Karpas-422 (cell line): ENCODE measurements around the gene CLCNKB. TPM values are rescaled to one million over a fixed set of nuclear protein-coding genes. Genes with fewer than 3 reads are reported as not detected.

ENCODE experiments used
- DNase-seq: peaks from one replicate; pipeline ENCODE4 v3.0.0-alpha.2; 2015
- H2AFZ ChIP-seq: fragments of 200-600 bp; sonication (generic); 2 replicates; pipeline ENCODE4 v1.6.1; 2014; ENCODE audit warnings: antibody characterized with exemption, low read length, mixed read lengths
- H3K27ac ChIP-seq: fragments of 200-600 bp; sonication (generic); 2 replicates; pipeline ENCODE4 v1.5.1; 2014; ENCODE audit warnings: mild to moderate bottlenecking, low read length, moderate library complexity
- H3K27me3 ChIP-seq: fragments of 200-600 bp; sonication (generic); 2 replicates; pipeline ENCODE4 v1.6.1; 2014; ENCODE audit warnings: low read length, mixed read lengths
- H3K36me3 ChIP-seq: fragments of 200-600 bp; sonication (generic); 2 replicates; pipeline ENCODE4 v1.6.1; 2014; ENCODE audit warnings: low read length, mixed read lengths; ENCODE audit not compliant: insufficient read depth
- H3K4me1 ChIP-seq: fragments of 200-600 bp; sonication (generic); 2 replicates; pipeline ENCODE4 v1.6.1; 2014; ENCODE audit warnings: mild to moderate bottlenecking, low read length, mixed read lengths
- H3K4me2 ChIP-seq: fragments of 200-600 bp; sonication (generic); 2 replicates; pipeline ENCODE4 v1.6.1; 2014; ENCODE audit warnings: low read length, low read depth, mild to moderate bottlenecking; ENCODE audit not compliant: poor library complexity, severe bottlenecking
- H3K4me3 ChIP-seq: fragments of 200-600 bp; sonication (generic); 2 replicates; pipeline ENCODE4 v1.5.1; 2014; ENCODE audit warnings: mild to moderate bottlenecking, antibody characterized with exemption, low read length, mixed read lengths
- H3K79me2 ChIP-seq: fragments of 200-600 bp; sonication (generic); 2 replicates; pipeline ENCODE4 v1.6.1; 2014; ENCODE audit warnings: mild to moderate bottlenecking, low read length, mixed read lengths
- H3K9ac ChIP-seq: fragments of 200-600 bp; sonication (generic); 2 replicates; pipeline ENCODE4 v1.6.0; 2014; ENCODE audit warnings: low read length
- H3K9me2 ChIP-seq: fragments of 200-600 bp; sonication (generic), shearing (Covaris generic); replicated peaks from 2 replicates; pipeline ENCODE4 v1.6.0; 2014; ENCODE audit warnings: mild to moderate bottlenecking, low read length, moderate library complexity; ENCODE audit not compliant: insufficient read depth
- H3K9me3 ChIP-seq: fragments of 300-700, 200-600 bp; sonication (generic); 2 replicates; pipeline ENCODE4 v1.6.1; 2014; ENCODE audit warnings: low read length, mixed read lengths
- H4K20me1 ChIP-seq: fragments of 200-600 bp; sonication (generic); 2 replicates; pipeline ENCODE4 v1.6.1; 2014; ENCODE audit warnings: mild to moderate bottlenecking, antibody characterized with exemption, low read length, low read depth; ENCODE audit not compliant: insufficient read depth
- total RNA-seq: library from RNA; depleted of rRNA; stranded (reverse); fragments of >200 nt; shearing (Covaris generic); gene quantifications from 2 replicates; pipeline ENCODE4 v1.2.3, GENCODE V29; 2014; ENCODE audit warnings: low replicate concordance; rRNA removed

The CLCNKB gene
- total RNA-seq, 1 experiment from 2014 or later: not detected

DNA sequence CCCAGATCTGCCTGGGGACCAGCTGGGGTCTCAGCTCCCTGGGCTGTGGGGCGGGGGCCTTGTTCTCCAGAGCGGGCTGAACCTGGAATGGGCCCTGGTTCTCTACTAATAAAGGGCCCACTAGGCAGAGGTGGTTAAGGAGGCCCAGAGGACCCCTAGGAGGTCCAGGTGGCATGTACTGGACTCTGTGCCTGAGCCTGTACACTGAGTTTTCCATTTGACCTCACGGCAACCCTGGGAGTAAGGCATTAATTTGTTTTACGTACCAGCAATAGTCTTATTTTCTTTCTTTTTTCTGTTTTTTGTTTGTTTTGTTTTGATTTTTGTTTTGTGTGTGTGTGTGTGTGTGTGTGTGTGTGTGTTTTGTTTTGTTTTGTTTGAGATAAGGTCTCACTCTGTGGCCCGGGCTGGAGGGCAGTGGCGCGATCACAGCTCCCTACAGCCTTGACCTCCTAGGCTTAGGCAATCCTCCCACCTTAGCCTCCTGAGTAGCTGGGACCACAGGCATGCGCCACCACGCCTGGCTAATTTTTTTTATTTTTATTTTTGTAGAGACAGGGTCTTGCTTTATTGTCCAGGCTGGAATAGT is 49.4 kb downstream of the CLCNKB start:
- Histone ChIP-seq H3K79me2 (no peaks in the 10 kb centered on the region), H3K27ac (no peak overlapping the region), H2AFZ (no peak overlapping the region), H3K27me3 (no peaks in the 10 kb centered on the region), H3K4me2 (no peak overlapping the region), H3K4me3 (no peak overlapping the region), H3K36me3 (no peaks in the 10 kb centered on the region), H3K9me3 (no peaks in the 10 kb centered on the region), H3K9ac (no peak overlapping the region), H4K20me1 (peaks cover 3% of the 10 kb centered on the region; the same call in 1 of the 2 replicates), H3K4me1 (peaks cover 11% of the 10 kb centered on the region), H3K9me2 (no peaks in the 10 kb centered on the region)
- DNase-seq: peak; percentile 19

DNA sequence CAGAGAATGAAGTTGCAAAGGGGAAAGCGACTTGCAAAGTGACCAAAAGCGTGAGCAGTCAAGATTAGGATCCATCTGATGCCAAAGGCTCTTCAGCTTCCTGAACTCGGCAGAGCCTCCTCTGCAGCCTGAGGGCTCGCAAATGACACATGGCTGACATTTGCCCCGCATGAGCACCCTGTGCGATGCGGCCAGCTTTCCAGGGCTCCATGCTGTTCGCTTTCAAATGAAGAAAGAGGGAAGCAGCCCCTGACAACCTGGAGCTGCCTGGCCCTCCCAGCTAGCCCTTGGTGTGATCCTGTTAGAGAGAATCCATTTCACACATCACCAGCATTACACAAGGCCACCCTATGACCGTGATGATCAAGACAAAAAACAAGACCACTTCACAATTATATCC is 50.0 kb downstream of the CLCNKB start:
- Histone ChIP-seq H3K27ac (no peak overlapping the region), H2AFZ (no peak overlapping the region), H3K9me3 (no peaks in the 10 kb centered on the region), H4K20me1 (peaks cover 3% of the 10 kb centered on the region; the same call in 1 of the 2 replicates), H3K4me2 (no peak overlapping the region), H3K27me3 (no peaks in the 10 kb centered on the region), H3K4me1 (peaks cover 7% of the 10 kb centered on the region), H3K79me2 (no peaks in the 10 kb centered on the region), H3K9ac (no peak overlapping the region), H3K36me3 (no peaks in the 10 kb centered on the region), H3K4me3 (no peak overlapping the region), H3K9me2 (no peaks in the 10 kb centered on the region)
- no peak for DNase-seq

DNA sequence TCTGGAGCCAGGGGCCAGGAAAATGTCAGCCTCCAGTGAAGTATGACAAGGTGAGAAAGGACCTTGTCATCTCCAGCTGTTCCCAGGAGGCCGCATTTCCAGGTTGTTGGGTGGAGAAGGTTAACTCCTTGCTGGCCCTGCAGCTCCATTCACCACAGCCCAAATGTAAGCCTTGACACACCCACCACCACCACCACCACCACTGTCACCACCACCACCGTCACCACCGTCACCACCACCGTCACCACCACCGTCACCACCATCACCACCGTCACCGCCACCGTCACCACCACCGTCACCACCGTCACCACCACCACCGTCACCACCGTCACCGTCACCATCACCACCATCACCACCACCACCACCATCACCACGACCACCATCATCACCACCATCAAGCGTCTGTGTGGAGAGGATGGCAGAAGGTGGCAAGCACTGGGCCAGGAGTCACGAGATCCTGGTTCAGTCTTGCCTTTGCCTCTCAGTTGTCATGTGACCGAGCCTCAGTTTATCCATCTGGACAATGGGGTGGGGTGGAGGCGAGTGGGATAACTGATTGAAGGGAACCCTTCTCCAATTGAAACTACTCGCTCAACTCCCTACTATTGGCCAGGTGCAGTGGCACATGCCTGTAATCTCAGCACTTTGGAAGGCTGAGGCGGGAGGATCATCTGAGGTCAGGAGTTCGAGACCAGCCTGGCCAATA is 51.0 kb downstream of the CLCNKB start:
- Histone ChIP-seq H3K9me2 (no peaks in the 10 kb centered on the region), H4K20me1 (peaks cover 3% of the 10 kb centered on the region; the same call in 1 of the 2 replicates), H3K4me1 (no peaks in the 10 kb centered on the region), H3K4me2 (no peak overlapping the region), H3K27ac (no peak overlapping the region), H3K4me3 (no peak overlapping the region), H2AFZ (no peak overlapping the region), H3K9ac (no peak overlapping the region), H3K27me3 (no peaks in the 10 kb centered on the region), H3K79me2 (no peaks in the 10 kb centered on the region), H3K9me3 (no peaks in the 10 kb centered on the region), H3K36me3 (no peaks in the 10 kb centered on the region)
- no peak for DNase-seq

DNA sequence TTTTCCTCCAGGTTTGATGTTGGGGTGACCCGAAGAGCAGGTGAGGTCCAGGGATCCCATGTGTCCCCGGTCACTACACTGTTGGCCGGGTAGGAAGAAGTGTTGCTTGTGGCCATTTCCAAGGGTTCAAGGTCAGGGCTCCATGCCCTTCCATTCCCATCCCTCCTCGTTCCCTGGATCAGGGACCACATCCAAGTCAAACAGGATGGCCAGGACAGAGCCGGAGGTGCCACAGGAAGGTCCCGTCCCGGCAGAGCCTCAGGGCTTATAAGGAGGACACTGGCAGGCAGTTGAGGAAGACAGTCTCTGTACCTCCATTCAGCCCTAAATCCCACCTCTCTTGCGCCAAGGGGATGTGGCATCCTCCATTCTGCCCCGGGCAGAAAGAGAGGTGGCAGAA is 51.9 kb downstream of the CLCNKB start:
- no peak overlapping the region for H2AFZ ChIP-seq
- H3K79me2 ChIP-seq: no peaks in the 10 kb centered on the region
- H4K20me1 ChIP-seq: peaks cover 3% of the 10 kb centered on the region; the same call in 1 of the 2 replicates
- H3K4me3 ChIP-seq: no peak overlapping the region
- no peaks in the 10 kb centered on the region for H3K27me3 ChIP-seq
- H3K9me2 ChIP-seq: no peaks in the 10 kb centered on the region
- no peaks in the 10 kb centered on the region for H3K4me1 ChIP-seq
- no peaks in the 10 kb centered on the region for H3K9me3 ChIP-seq
- no peak overlapping the region for H3K4me2 ChIP-seq
- no peaks in the 10 kb centered on the region for H3K36me3 ChIP-seq
- H3K27ac ChIP-seq: no peak overlapping the region
- peak; percentile 28 for DNase-seq
- no peak overlapping the region for H3K9ac ChIP-seq

DNA sequence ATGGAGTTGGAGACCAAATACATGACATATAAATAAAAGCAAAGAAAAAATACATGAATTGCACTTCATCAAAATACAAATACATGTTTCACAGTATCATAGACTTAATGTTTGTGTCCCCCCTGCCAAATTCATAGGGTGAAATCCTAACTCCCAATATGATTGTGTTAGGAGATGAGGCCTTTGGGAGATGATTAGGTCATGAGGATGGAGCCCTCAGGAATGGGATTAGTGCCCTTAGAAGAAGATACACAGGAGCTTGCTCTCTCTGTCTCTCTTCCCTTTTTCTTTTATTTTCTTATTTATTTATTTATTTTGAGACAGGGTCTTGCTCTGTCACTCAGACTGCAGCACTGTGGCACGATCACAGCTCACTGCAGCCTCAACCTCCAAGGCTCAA is 55.8 kb downstream of the CLCNKB start:
- H3K9me3 ChIP-seq: no peaks in the 10 kb centered on the region
- no peak overlapping the region for H3K27ac ChIP-seq
- no peak for DNase-seq
- H2AFZ ChIP-seq: no peak overlapping the region
- no peaks in the 10 kb centered on the region for H3K79me2 ChIP-seq
- no peak overlapping the region for H3K9ac ChIP-seq
- no peak overlapping the region for H3K4me3 ChIP-seq
- H3K4me1 ChIP-seq: no peaks in the 10 kb centered on the region
- peaks cover 3% of the 10 kb centered on the region; the same call in 1 of the 2 replicates for H4K20me1 ChIP-seq
- H3K9me2 ChIP-seq: no peaks in the 10 kb centered on the region
- no peaks in the 10 kb centered on the region for H3K27me3 ChIP-seq
- H3K4me2 ChIP-seq: no peak overlapping the region
- H3K36me3 ChIP-seq: no peaks in the 10 kb centered on the region

DNA sequence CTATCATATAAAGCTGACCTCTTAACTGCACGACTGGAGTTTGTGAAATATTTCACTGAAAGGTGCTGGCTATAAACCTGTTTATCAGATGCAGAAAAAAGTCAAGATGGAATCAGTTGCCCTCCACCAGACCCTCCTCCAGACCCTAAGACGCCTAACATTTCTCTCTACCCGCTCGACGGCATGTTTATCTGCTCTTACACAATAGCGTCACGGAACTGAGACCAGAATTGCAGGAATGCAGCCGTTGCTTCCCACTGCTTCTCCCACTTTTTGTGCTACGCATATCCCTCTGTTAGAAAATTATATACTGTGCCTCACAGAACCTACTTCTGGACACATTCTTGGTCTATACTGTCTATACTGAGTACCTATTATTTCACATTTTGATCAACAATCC is 58.0 kb downstream of the CLCNKB start:
- no peak overlapping the region for H2AFZ ChIP-seq
- DNase-seq: no peak
- H3K36me3 ChIP-seq: no peaks in the 10 kb centered on the region

More for the DNA sequence above, 58.0 kb downstream of the CLCNKB start:
- Histone ChIP-seq H3K9me2 (no peaks in the 10 kb centered on the region), H3K4me1 (no peaks in the 10 kb centered on the region), H3K4me3 (no peak overlapping the region), H3K27ac (no peak overlapping the region), H3K9ac (no peak overlapping the region), H3K9me3 (no peaks in the 10 kb centered on the region), H3K27me3 (no peaks in the 10 kb centered on the region), H3K4me2 (no peak overlapping the region), H4K20me1 (no peaks in the 10 kb centered on the region), H3K79me2 (no peaks in the 10 kb centered on the region)

Other genes starting within 250 kb of the CLCNKB start
- 5.4 and 6.4 TPM in 2 replicates for gene UQCRHL, start 236.1 kb upstream of the CLCNKB start, total RNA-seq
- 17.9 and 26.8 TPM in 2 replicates for gene SPEN, start 196.1 kb upstream of the CLCNKB start, total RNA-seq
- gene ZBTB17, start 67.7 kb upstream of the CLCNKB start, total RNA-seq: 25.9 and 26.8 TPM in 2 replicates
- 0.04 TPM in 1 of 2 replicates, not detected in the other for gene SRARP, start 39.5 kb upstream of the CLCNKB start, total RNA-seq
- gene HSPB7, start 25.7 kb upstream of the CLCNKB start, total RNA-seq: not detected in 2 replicates
- not detected in 2 replicates for gene CLCNKA, start 21.7 kb upstream of the CLCNKB start, total RNA-seq
- gene FAM131C, start 29.9 kb downstream of the CLCNKB start, total RNA-seq: not detected in 2 replicates
- not detected in 2 replicates for gene EPHA2, start 112.3 kb downstream of the CLCNKB start, total RNA-seq
- 2.2 and 2.5 TPM in 2 replicates for gene ARHGEF19, start 168.9 kb downstream of the CLCNKB start, total RNA-seq
- gene CPLANE2, start 193.4 kb downstream of the CLCNKB start, total RNA-seq: 2.6 and 9.6 TPM in 2 replicates